Activated naive CD8-positive, alpha-beta T cell treated with anti-CD3 and anti-CD28 coated beads, Interleukin-2, amount 10 ng/mL, durations not matched to agents 7 days and 5 days (primary cell): ENCODE measurements around the gene STK11IP. TPM values are rescaled to one million over a fixed set of nuclear protein-coding genes. Genes with fewer than 3 reads are reported as not detected.
A peak's percentile ranks its signal among the peaks of the same experiment; 100 is the strongest.

ENCODE experiments used
- ATAC-seq: fragments of 150-1000 bp; cut with Tn5 transposase; one replicate; pipeline ENCODE4 v1.10.0; 2021; ENCODE audit warnings: low read depth, moderate library complexity
- POLR2A ChIA-PET: fragments of 350-600 bp; sonication (Branson Sonifier 250); formaldehyde crosslinking; loops from one replicate; lab custom pipeline; 2021; ENCODE audit warnings: antibody characterized with exemption; lab: Charles Lee
- DNase-seq: peaks from one replicate; pipeline ENCODE4 v3.0.0; 2021
- H3K27ac Mint-ChIP-seq: one replicate; pipeline ENCODE4 v1.8.0; 2022; ENCODE audit warnings: mild to moderate bottlenecking, mixed read lengths
- H3K27me3 Mint-ChIP-seq: one replicate; pipeline ENCODE4 v1.8.0; 2022; ENCODE audit warnings: mild to moderate bottlenecking, moderate library complexity, mixed read lengths
- H3K36me3 Mint-ChIP-seq: one replicate; pipeline ENCODE4 v1.8.0; 2021; ENCODE audit warnings: mild to moderate bottlenecking, mixed read lengths
- H3K4me1 Mint-ChIP-seq: one replicate; pipeline ENCODE4 v1.8.0; 2021; ENCODE audit warnings: mixed read lengths
- H3K4me3 Mint-ChIP-seq: one replicate; pipeline ENCODE4 v1.8.0; 2022; ENCODE audit warnings: mild to moderate bottlenecking, moderate library complexity, mixed read lengths
- H3K9me3 Mint-ChIP-seq: one replicate; pipeline ENCODE4 v1.8.0; 2021; ENCODE audit warnings: mixed read lengths
- total RNA-seq, 2 experiments: library from RNA; stranded (reverse); gene quantifications; one replicate each; pipeline ENCODE4 v1.2.3, GENCODE V29; 2021

Gene STK11IP, protein sequence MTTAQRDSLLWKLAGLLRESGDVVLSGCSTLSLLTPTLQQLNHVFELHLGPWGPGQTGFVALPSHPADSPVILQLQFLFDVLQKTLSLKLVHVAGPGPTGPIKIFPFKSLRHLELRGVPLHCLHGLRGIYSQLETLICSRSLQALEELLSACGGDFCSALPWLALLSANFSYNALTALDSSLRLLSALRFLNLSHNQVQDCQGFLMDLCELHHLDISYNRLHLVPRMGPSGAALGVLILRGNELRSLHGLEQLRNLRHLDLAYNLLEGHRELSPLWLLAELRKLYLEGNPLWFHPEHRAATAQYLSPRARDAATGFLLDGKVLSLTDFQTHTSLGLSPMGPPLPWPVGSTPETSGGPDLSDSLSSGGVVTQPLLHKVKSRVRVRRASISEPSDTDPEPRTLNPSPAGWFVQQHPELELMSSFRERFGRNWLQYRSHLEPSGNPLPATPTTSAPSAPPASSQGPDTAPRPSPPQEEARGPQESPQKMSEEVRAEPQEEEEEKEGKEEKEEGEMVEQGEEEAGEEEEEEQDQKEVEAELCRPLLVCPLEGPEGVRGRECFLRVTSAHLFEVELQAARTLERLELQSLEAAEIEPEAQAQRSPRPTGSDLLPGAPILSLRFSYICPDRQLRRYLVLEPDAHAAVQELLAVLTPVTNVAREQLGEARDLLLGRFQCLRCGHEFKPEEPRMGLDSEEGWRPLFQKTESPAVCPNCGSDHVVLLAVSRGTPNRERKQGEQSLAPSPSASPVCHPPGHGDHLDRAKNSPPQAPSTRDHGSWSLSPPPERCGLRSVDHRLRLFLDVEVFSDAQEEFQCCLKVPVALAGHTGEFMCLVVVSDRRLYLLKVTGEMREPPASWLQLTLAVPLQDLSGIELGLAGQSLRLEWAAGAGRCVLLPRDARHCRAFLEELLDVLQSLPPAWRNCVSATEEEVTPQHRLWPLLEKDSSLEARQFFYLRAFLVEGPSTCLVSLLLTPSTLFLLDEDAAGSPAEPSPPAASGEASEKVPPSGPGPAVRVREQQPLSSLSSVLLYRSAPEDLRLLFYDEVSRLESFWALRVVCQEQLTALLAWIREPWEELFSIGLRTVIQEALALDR
- total RNA-seq = 10 to 100 TPM; 36.3 to 37.5 TPM

GRCh38 chr2:219597552-219598307 lies at the start of gene STK11IP:
Gene STK11IP (plus strand): TSS chr2:219597857. CDS start chr2:219598120, 263 bp downstream.
- DNase-seq (peak; percentile 89), ATAC-seq (peak; percentile 87)
- POLR2A ChIA-PET = interaction anchor here (0.5 to 2.0 kb wide), 7 partner anchors 11 to 210 kb away, joined by 3 to 7 read pairs (median 5); partner anchors contain the start of genes CHPF, DNPEP, GMPPA and TMEM198
- Mint-ChIP-seq H3K4me3 (peak within 1 kb of the TSS; percentile 89), H3K9me3 (no peaks in the 10 kb centered on the region), H3K27me3 (peaks cover 4% of the 10 kb centered on the region), H3K27ac (peak within 1 kb of the TSS; percentile 89), H3K36me3 (no peaks in the 10 kb centered on the region), H3K4me1 (peaks cover 23% of the 10 kb centered on the region)

- DNase-seq (no peak), ATAC-seq (no peak)
- Mint-ChIP-seq H3K27me3 (peaks cover 44% of the 10 kb centered on the region), H3K36me3 (no peaks in the 10 kb centered on the region), H3K9me3 (no peaks in the 10 kb centered on the region), H3K4me1 (peaks cover 10% of the 10 kb centered on the region), H3K4me3 (no peak overlapping the region), H3K27ac (no peak overlapping the region)
- POLR2A ChIA-PET = no interaction called here
Observed at GRCh38 chr2:219548990-219549389, 48.7 kb upstream of the STK11IP start.

- Mint-ChIP-seq H3K36me3 (no peaks in the 10 kb centered on the region), H3K27ac (no peak overlapping the region), H3K4me1 (peaks cover 6% of the 10 kb centered on the region), H3K4me3 (no peak overlapping the region), H3K27me3 (peaks cover 43% of the 10 kb centered on the region), H3K9me3 (no peaks in the 10 kb centered on the region)
- POLR2A ChIA-PET = no interaction called here
- no peak for DNase-seq
- no peak for ATAC-seq
Observed at GRCh38 chr2:219549619-219550018, 48.0 kb upstream of the STK11IP start.

DNA sequence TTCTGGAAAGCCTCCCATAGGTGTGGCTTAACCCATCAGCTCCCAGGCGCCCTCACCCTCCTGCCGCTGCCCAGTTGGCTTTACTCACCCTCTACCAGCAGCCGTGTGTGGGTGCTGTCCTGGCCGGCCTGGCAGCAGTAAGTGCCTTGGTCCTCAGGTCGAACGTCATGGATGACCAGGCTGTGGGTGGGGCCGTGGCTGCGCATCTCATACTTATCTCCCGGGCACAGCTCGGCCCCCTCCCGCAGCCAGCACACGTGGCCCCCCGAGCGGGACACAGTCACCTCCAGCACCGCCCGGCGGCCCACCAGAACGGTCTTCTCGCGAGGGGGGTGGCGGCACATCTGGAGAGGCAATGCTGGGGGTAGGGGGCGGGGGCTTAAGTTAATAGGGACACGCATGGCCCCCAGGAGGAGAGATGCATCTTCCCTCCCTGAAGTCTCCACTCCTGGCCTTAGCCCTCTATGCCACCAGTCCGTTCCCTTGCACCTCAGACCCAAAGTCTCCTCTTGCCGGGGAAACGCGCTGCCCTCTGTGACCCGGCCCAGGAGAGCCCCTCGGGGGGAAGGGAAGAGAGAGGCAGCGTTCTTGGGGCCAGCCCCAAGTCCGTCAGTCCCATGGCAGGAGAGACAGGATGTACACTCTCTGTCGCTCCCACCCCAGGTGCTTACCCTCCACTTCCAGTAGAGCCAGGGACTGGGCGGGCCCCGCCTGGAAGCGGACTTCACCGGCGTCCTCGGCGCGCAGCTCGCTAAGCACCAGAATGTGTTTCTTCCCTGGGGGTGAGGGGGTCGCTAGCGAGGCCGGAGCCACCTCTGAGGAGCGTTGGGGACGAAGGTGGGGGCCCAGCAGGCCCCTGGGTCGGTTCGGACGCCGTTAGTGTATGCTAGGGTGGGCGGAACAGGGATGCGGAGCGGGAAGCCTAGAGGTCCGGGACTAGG lies 45.9 kb upstream of the STK11IP start:
- no peaks in the 10 kb centered on the region for H3K9me3 Mint-ChIP-seq
- H3K4me3 Mint-ChIP-seq = peak overlapping the region; percentile 76
- H3K36me3 Mint-ChIP-seq = no peaks in the 10 kb centered on the region
- peaks cover 34% of the 10 kb centered on the region for H3K27me3 Mint-ChIP-seq
- peak; percentile 48 for ATAC-seq
- DNase-seq = no peak
- POLR2A ChIA-PET = interaction anchor here (1.2 to 1.5 kb wide), 2 partner anchors 8 to 46 kb away, joined by 5 to 7 read pairs; partner anchors contain the start of genes CHPF, STK11IP and TMEM198
- H3K27ac Mint-ChIP-seq = peak overlapping the region; percentile 22
- peaks cover 3% of the 10 kb centered on the region for H3K4me1 Mint-ChIP-seq

GRCh38 chr2:219552382-219553167 lies 45.1 kb upstream of the STK11IP start:
- Mint-ChIP-seq H3K27ac (no peak overlapping the region), H3K27me3 (peaks cover 34% of the 10 kb centered on the region), H3K9me3 (no peaks in the 10 kb centered on the region), H3K4me1 (peaks cover 3% of the 10 kb centered on the region), H3K4me3 (peak overlapping the region; percentile 76), H3K36me3 (no peaks in the 10 kb centered on the region)
- ATAC-seq (peak; percentile 81), DNase-seq (peak; percentile 90)
- POLR2A ChIA-PET = interaction anchor here (1.2 to 1.5 kb wide), 2 partner anchors 9 to 45 kb away, joined by 5 to 7 read pairs; partner anchors contain the start of genes CHPF, STK11IP and TMEM198

DNA sequence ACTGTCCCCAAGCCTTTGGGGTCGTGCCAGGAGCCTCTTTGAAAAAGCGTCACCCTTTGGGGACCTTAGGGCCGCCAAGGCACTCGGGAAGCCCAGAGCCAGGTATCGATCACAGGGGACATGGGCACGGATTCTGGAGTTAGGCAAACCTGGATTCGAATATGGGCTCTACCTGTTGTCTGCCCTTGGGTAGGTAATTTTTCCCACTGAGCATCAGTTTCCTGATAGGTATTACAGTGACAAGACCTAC lies 44.6 kb upstream of the STK11IP start:
- POLR2A ChIA-PET = interaction anchor here (1.2 to 1.5 kb wide), 2 partner anchors 9 to 44 kb away, joined by 5 to 7 read pairs; partner anchors contain the start of genes CHPF, STK11IP and TMEM198
- DNase-seq (no peak), ATAC-seq (no peak)
- no peak overlapping the region for H3K27ac Mint-ChIP-seq
- peaks cover 3% of the 10 kb centered on the region for H3K4me1 Mint-ChIP-seq
- H3K36me3 Mint-ChIP-seq = no peaks in the 10 kb centered on the region
- no peak overlapping the region for H3K4me3 Mint-ChIP-seq
- H3K27me3 Mint-ChIP-seq = peaks cover 34% of the 10 kb centered on the region
- H3K9me3 Mint-ChIP-seq = no peaks in the 10 kb centered on the region

- no peak for ATAC-seq
- Mint-ChIP-seq H3K27ac (no peak overlapping the region), H3K9me3 (no peaks in the 10 kb centered on the region), H3K4me1 (peaks cover 3% of the 10 kb centered on the region), H3K27me3 (peaks cover 34% of the 10 kb centered on the region), H3K36me3 (no peaks in the 10 kb centered on the region), H3K4me3 (peak overlapping the region; percentile 28)
- no peak for DNase-seq
- POLR2A ChIA-PET = interaction anchor here (1.5 kb wide), 1 partner anchor 10 kb away, joined by 7 read pairs; the partner anchor contains the start of genes CHPF and TMEM198
Observed at GRCh38 chr2:219553463-219553963, 44.1 kb upstream of the STK11IP start.

GRCh38 chr2:219554350-219554749 lies 43.3 kb upstream of the STK11IP start:
- no peak overlapping the region for H3K27ac Mint-ChIP-seq
- peaks cover 34% of the 10 kb centered on the region for H3K27me3 Mint-ChIP-seq
- POLR2A ChIA-PET = no interaction called here
- H3K36me3 Mint-ChIP-seq = no peaks in the 10 kb centered on the region
- peak; percentile 27 for DNase-seq
- peaks cover 3% of the 10 kb centered on the region for H3K4me1 Mint-ChIP-seq
- ATAC-seq = no peak
- no peak overlapping the region for H3K4me3 Mint-ChIP-seq
- no peaks in the 10 kb centered on the region for H3K9me3 Mint-ChIP-seq

DNA sequence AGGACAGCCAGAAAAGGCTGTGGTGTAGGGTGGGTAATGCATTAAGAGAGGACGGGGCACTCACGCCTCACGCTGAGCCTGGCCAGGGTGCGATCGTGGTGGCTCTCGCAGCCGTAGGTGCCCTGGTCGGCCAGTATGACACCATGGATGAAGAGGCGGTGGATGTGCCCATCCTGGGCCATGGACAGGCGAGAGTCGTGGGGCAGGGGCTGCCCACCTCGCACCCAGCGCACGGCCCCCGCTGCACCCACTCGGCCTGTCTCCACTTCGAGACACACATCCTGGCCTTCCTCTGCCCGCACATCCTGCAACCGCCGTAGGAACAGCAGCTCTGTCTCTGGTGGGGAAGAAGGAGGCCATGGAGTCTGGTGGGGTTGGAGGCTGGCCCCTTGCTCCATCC lies 41.7 kb upstream of the STK11IP start:
- Mint-ChIP-seq H3K9me3 (no peaks in the 10 kb centered on the region), H3K4me1 (peaks cover 3% of the 10 kb centered on the region), H3K36me3 (no peaks in the 10 kb centered on the region), H3K27me3 (peaks cover 27% of the 10 kb centered on the region), H3K4me3 (no peak overlapping the region), H3K27ac (no peak overlapping the region)
- ATAC-seq (no peak), DNase-seq (peak; percentile 21)
- POLR2A ChIA-PET = interaction anchor here (1.2 kb wide), 1 partner anchor 15 kb away, joined by 3 read pairs; no protein-coding TSS in a partner anchor

DNA sequence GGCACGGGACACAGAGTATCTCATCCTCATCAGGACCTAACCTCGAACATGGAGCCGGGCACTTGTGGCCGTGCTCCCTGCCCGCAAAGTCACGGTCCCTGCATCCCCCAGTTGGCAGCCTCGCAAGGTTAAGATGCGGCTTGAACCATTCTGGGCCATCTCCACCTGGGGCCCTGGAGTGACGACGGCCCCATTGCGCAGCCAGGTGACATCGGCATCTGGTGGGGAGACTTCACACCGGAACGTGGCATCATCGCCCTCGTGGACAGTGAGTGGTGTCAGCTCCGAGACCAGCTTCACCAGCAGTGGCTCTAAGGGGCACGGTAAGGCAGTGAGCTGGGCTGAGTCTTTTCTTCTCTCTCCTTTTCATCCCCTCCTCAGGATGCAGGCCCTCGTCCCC lies 41.2 kb upstream of the STK11IP start:
- DNase-seq = peak; percentile 18
- Mint-ChIP-seq H3K9me3 (no peaks in the 10 kb centered on the region), H3K27me3 (peaks cover 25% of the 10 kb centered on the region), H3K4me1 (peaks cover 3% of the 10 kb centered on the region), H3K36me3 (no peaks in the 10 kb centered on the region), H3K27ac (no peak overlapping the region), H3K4me3 (no peak overlapping the region)
- POLR2A ChIA-PET = no interaction called here
- ATAC-seq = no peak

DNA sequence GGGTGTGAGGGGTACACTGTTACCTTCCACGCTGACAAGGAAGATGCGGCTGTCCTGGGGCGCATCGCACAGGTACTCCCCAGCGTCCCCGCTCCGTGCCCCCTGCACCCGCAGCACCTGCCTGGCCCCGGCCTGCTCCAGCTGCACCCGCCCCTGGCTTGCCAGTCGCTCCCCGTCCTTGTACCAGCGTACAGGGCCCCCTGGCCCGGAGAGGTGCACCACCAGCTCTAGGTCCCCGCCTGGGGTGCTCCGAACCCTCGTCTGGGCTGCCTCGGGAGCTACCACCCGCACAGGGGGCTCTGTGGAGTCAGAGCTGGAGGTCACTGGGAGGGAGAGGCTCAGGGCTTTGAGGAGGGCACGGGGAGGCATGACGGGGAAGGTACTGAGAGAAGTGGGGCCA lies 40.3 kb upstream of the STK11IP start:
- peak; percentile 23 for DNase-seq
- H3K27ac Mint-ChIP-seq = no peak overlapping the region
- H3K27me3 Mint-ChIP-seq = peaks cover 17% of the 10 kb centered on the region
- H3K9me3 Mint-ChIP-seq = no peaks in the 10 kb centered on the region
- no peaks in the 10 kb centered on the region for H3K4me1 Mint-ChIP-seq
- POLR2A ChIA-PET = no interaction called here
- no peak for ATAC-seq
- H3K36me3 Mint-ChIP-seq = no peaks in the 10 kb centered on the region
- H3K4me3 Mint-ChIP-seq = no peak overlapping the region
